Stimulated activated CD4-positive, alpha-beta T cell treated with anti-CD3 and anti-CD28 coated beads, Interleukin-4, amount 100 ng/mL, for 4 hours (primary cell): ENCODE data around the gene ROR1.

Experiments
- DNase-seq, 2 experiments: peaks; one replicate each; pipeline ENCODE4 v3.0.0-alpha.2; 2020

ROR1 gene

GRCh38 chr1:63863145-63863544, 89.3 kb downstream of the ROR1 start:
- no peak for DNase-seq

GRCh38 chr1:63864224-63864641, 90.4 kb downstream of the ROR1 start:
- no peak for DNase-seq

GRCh38 chr1:63865561-63865960, 91.7 kb downstream of the ROR1 start:
- no peak for DNase-seq

- DNase-seq: no peak
Observed at GRCh38 chr1:63866084-63866483, 92.3 kb downstream of the ROR1 start.

GRCh38 chr1:63867429-63868176, 93.8 kb downstream of the ROR1 start:
- DNase-seq: no peak

GRCh38 chr1:63868268-63868781, 94.5 kb downstream of the ROR1 start:
- no peak for DNase-seq

- no peak for DNase-seq
Observed at GRCh38 chr1:63870152-63870551, 96.3 kb downstream of the ROR1 start.

GRCh38 chr1:63871463-63871862, 97.6 kb downstream of the ROR1 start:
- no peak for DNase-seq

- no peak for DNase-seq
Observed at GRCh38 chr1:63873751-63874150, 99.9 kb downstream of the ROR1 start.

- DNase-seq: no peak
Observed at GRCh38 chr1:63874278-63874880, 100.6 kb downstream of the ROR1 start.

GRCh38 chr1:63875636-63876035, 101.8 kb downstream of the ROR1 start:
- DNase-seq: no peak

- no peak for DNase-seq
Observed at GRCh38 chr1:63877021-63877767, 103.4 kb downstream of the ROR1 start.

GRCh38 chr1:63877816-63878215, 104.0 kb downstream of the ROR1 start:
- DNase-seq: no peak

GRCh38 chr1:63878932-63879331, 105.1 kb downstream of the ROR1 start:
- no peak for DNase-seq

GRCh38 chr1:63880958-63881576, 107.2 kb downstream of the ROR1 start:
- no peak for DNase-seq

- DNase-seq: no peak
Observed at GRCh38 chr1:63882048-63882704, 108.4 kb downstream of the ROR1 start.

- DNase-seq: no peak
Observed at GRCh38 chr1:63883494-63884235, 109.8 kb downstream of the ROR1 start.

GRCh38 chr1:63884486-63884885, 110.7 kb downstream of the ROR1 start:
- DNase-seq: no peak

GRCh38 chr1:63885899-63886298, 112.1 kb downstream of the ROR1 start:
- DNase-seq: no peak

- DNase-seq: no peak
Observed at GRCh38 chr1:63886340-63886739, 112.5 kb downstream of the ROR1 start.

GRCh38 chr1:63887809-63888208, 114.0 kb downstream of the ROR1 start:
- no peak for DNase-seq

GRCh38 chr1:63888984-63889383, 115.2 kb downstream of the ROR1 start:
- DNase-seq: no peak
